DOHH2 (cell line): ENCODE measurements around the gene PHETA2.
A peak's percentile ranks its signal among the peaks of the same experiment; 100 is the strongest.
"Not testable (repeated sequence)": the region's sequence is repeated elsewhere in the genome, so short reads cannot be mapped to it uniquely, and the experiment has no call there.

Source experiments
- H3F3A ChIP-seq: fragments of 200-600 bp; sonication (generic), shearing (Covaris generic); 2 replicates; pipeline ENCODE4 v1.6.0; 2016; ENCODE audit warnings: antibody characterized with exemption, mild to moderate bottlenecking; ENCODE audit not compliant: control insufficient read depth, insufficient read depth
- H3K27ac ChIP-seq: fragments of 200-600 bp; sonication (generic); 2 replicates; pipeline ENCODE4 v1.5.1; 2014; ENCODE audit warnings: low read depth, mild to moderate bottlenecking, low read length, moderate library complexity
- H3K27me3 ChIP-seq: fragments of 200-600 bp; sonication (generic); 2 replicates; pipeline ENCODE4 v1.6.1; 2014; ENCODE audit warnings: mild to moderate bottlenecking, low read length, mixed read lengths; ENCODE audit not compliant: control insufficient read depth
- H3K36me3 ChIP-seq: fragments of 200-600 bp; sonication (generic); 2 replicates; pipeline ENCODE4 v1.6.1; 2014; ENCODE audit warnings: mild to moderate bottlenecking, low read length, moderate library complexity, mixed read lengths; ENCODE audit not compliant: control insufficient read depth
- H3K4me1 ChIP-seq: fragments of 200-600 bp; sonication (generic); 2 replicates; pipeline ENCODE4 v1.6.1; 2014; ENCODE audit warnings: mild to moderate bottlenecking, low read length, mixed read lengths; ENCODE audit not compliant: control insufficient read depth
- H3K4me2 ChIP-seq: fragments of 200-600 bp; sonication (generic); 2 replicates; pipeline ENCODE4 v1.6.0; 2014; ENCODE audit warnings: mild to moderate bottlenecking, low read length, moderate library complexity
- H3K4me3 ChIP-seq: fragments of 200-600 bp; sonication (generic); 2 replicates; pipeline ENCODE4 v1.5.1; 2014; ENCODE audit warnings: mild to moderate bottlenecking, low read length, mixed read lengths
- H3K79me2 ChIP-seq: fragments of 200-600 bp; sonication (generic); 2 replicates; pipeline ENCODE4 v1.6.1; 2014; ENCODE audit warnings: mild to moderate bottlenecking, low read length, mixed read lengths; ENCODE audit not compliant: control insufficient read depth
- H3K9me2 ChIP-seq: fragments of 200-600 bp; sonication (generic); replicated peaks from 2 replicates; pipeline ENCODE4 v1.6.1; 2014; ENCODE audit warnings: mild to moderate bottlenecking, low read length, mixed read lengths; ENCODE audit not compliant: control insufficient read depth
- H3K9me3 ChIP-seq: fragments of 200-600 bp; sonication (generic); 2 replicates; pipeline ENCODE4 v1.6.1; 2014; ENCODE audit warnings: antibody characterized with exemption, low read length, mixed read lengths; ENCODE audit not compliant: control insufficient read depth, insufficient read depth
- H4K20me1 ChIP-seq: fragments of 200-600 bp; sonication (generic); 2 replicates; pipeline ENCODE4 v1.6.0; 2014; ENCODE audit warnings: low read depth, mild to moderate bottlenecking, antibody characterized with exemption, low read length, moderate library complexity; ENCODE audit not compliant: control insufficient read depth, insufficient read depth
- EZH2phosphoT487 ChIP-seq: fragments of 200-600 bp; sonication (generic); IDR thresholded peaks from 2 replicates; pipeline ENCODE4 v1.6.1; 2017; ENCODE audit warnings: borderline replicate concordance, mild to moderate bottlenecking, antibody characterized with exemption, low read length, moderate library complexity, mixed read lengths
- TF ChIP-seq, protein P1 (sequence below): fragments of 200-600 bp; sonication (generic); IDR thresholded peaks from one replicate; pipeline ENCODE4 v1.5.1; 2014; ENCODE audit warnings: antibody characterized with exemption, mild to moderate bottlenecking, low read depth, low read length; ENCODE audit not compliant: poor library complexity, severe bottlenecking

PHETA2 gene

DNA sequence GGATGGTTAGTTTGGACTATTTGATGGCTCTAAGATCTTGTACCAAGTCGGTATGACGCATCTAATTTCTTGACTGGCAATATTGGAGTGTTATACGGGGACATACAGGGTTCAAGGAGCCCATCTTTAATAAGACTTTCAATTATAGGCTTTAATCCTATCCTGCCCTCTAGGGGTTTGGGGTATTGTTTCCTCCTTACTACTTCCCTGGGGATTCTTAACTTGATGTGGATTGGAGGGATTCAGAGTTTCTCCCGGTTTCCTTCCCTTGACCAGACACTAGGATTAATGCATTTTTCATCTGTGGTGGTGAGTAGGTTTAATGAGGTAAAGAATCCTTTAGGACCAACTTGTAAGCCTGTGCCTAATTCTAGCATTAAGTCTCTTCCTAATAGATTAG is 37.8 kb downstream of the PHETA2 start:
- no peaks in the 10 kb centered on the region for H3K4me1 ChIP-seq
- no peak overlapping the region for H3K27ac ChIP-seq
- no peaks in the 10 kb centered on the region for H3K9me2 ChIP-seq
- no peaks in the 10 kb centered on the region for H3F3A ChIP-seq
- H3K79me2 ChIP-seq: no peaks in the 10 kb centered on the region
- H3K36me3 ChIP-seq: no peaks in the 10 kb centered on the region
- TF ChIP-seq, protein P1, sequence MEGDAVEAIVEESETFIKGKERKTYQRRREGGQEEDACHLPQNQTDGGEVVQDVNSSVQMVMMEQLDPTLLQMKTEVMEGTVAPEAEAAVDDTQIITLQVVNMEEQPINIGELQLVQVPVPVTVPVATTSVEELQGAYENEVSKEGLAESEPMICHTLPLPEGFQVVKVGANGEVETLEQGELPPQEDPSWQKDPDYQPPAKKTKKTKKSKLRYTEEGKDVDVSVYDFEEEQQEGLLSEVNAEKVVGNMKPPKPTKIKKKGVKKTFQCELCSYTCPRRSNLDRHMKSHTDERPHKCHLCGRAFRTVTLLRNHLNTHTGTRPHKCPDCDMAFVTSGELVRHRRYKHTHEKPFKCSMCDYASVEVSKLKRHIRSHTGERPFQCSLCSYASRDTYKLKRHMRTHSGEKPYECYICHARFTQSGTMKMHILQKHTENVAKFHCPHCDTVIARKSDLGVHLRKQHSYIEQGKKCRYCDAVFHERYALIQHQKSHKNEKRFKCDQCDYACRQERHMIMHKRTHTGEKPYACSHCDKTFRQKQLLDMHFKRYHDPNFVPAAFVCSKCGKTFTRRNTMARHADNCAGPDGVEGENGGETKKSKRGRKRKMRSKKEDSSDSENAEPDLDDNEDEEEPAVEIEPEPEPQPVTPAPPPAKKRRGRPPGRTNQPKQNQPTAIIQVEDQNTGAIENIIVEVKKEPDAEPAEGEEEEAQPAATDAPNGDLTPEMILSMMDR: no peak
- no peak for TF ChIP-seq EZH2phosphoT487
- no peaks in the 10 kb centered on the region for H3K27me3 ChIP-seq
- no peak overlapping the region for H3K4me2 ChIP-seq
- H3K4me3 ChIP-seq: no peak overlapping the region
- H4K20me1 ChIP-seq: no peaks in the 10 kb centered on the region
- H3K9me3 ChIP-seq: peaks cover 6% of the 10 kb centered on the region

DNA sequence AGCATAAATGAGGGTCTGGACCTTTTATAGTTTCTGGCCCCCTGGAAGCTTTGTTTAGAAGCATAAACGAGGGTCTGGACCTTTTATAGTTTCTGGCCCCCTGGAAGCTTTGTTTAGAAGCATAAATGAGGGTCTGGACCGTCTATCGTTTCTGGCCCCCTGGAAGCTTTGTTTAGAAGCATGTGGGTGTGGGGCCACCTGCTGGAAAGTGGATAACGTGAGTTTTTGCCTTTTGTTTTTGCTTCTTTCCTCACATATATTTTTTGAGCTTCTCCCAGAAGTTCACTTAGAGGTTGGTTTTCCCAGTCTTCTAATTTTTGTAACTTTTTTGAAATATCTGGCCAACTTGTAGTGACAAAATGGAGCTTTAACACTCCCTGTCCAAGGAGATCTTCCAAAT is 38.7 kb downstream of the PHETA2 start:
- TF ChIP-seq, protein P1: peak; percentile 43
- H3K4me3 ChIP-seq, H3K79me2 ChIP-seq, H3K36me3 ChIP-seq, H3K4me1 ChIP-seq, H3K9me3 ChIP-seq, H3K4me2 ChIP-seq, H3F3A ChIP-seq, H3K9me2 ChIP-seq, H3K27ac ChIP-seq, H4K20me1 ChIP-seq, H3K27me3 ChIP-seq: not testable (repeated sequence)

DNA sequence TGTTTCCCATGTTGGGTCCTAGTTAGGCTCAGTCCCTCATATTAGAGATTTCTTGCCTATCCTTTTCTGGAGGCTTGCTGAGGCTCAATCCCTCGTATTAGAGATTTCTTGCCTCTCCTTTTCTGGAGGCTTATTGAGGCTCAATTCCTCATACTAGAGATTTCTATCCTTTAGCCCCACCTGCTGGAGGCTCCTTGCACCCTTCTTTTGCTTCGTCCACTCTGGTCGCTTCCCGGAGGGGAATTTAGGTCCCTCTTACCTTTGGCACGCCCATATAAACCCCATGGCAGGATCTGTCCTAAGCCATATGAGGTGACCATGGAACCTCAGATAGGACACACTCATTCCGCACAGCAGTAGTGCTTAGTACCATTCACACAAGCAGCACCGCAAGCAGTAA is 40.7 kb downstream of the PHETA2 start:
- Histone ChIP-seq H3K36me3 (no peaks in the 10 kb centered on the region), H3K9me2 (no peaks in the 10 kb centered on the region), H3K4me2 (no peak overlapping the region), H3K4me1 (no peaks in the 10 kb centered on the region), H3K9me3 (peaks cover 6% of the 10 kb centered on the region), H3F3A (no peaks in the 10 kb centered on the region), H3K27me3 (no peaks in the 10 kb centered on the region), H4K20me1 (no peaks in the 10 kb centered on the region), H3K4me3 (no peak overlapping the region), H3K79me2 (no peaks in the 10 kb centered on the region), H3K27ac (no peak overlapping the region)
- TF ChIP-seq, protein P1: peak; percentile 53
- TF ChIP-seq EZH2phosphoT487: no peak

DNA sequence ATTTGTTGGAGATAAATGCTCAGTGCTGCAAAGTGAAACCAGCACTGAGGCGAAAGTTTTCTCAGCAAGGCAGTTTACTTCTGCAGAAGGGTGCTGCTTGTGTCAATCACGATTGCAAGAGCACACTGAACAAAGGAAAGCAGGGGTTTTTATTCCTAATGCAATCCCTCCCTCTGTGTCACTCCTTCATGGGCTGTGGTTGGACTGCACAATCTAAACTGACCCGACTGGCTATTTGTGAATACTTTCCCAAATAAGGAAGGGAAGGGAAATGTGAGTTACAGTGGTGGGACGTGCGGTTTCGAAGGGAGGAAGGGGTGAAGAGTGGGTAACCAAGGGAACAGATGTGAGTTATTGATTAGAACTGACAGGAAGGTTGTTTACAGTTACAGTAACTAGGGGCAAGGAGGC is 41.4 kb downstream of the PHETA2 start:
- not testable (repeated sequence) for H3K4me3 ChIP-seq, H3K9me3 ChIP-seq, H3K79me2 ChIP-seq, H3F3A ChIP-seq, H3K9me2 ChIP-seq, H4K20me1 ChIP-seq, H3K4me1 ChIP-seq, H3K4me2 ChIP-seq, H3K36me3 ChIP-seq, H3K27ac ChIP-seq, H3K27me3 ChIP-seq
